GM21576 (cell line): ENCODE measurements around the gene LHX1.

Experiments used
- ATAC-seq: cut with Tn5 transposase; IDR thresholded peaks from one replicate; pipeline ENCODE4 v1.9.1; 2021; ENCODE audit warnings: mild to moderate bottlenecking, moderate library complexity; ENCODE audit not compliant: unreplicated experiment

Gene LHX1

GRCh38 chr17:36937959-36938565 is 787 bp downstream of the LHX1 start:
- ATAC-seq, result no peak

- no peak for ATAC-seq
Measured at GRCh38 chr17:36938566-36939051, 1.3 kb downstream of the LHX1 start.

- ATAC-seq, result no peak
Measured at GRCh38 chr17:36939052-36939801, 2.0 kb downstream of the LHX1 start.

- ATAC-seq, result no peak
Measured at GRCh38 chr17:36939802-36940312, 2.6 kb downstream of the LHX1 start.

- no peak for ATAC-seq
Measured at GRCh38 chr17:36940313-36941264, 3.3 kb downstream of the LHX1 start.

GRCh38 chr17:36941265-36942010 is 4.2 kb downstream of the LHX1 start:
- no peak for ATAC-seq

GRCh38 chr17:36942019-36942599 is 4.8 kb downstream of the LHX1 start:
- ATAC-seq, result no peak

- no peak for ATAC-seq
Measured at GRCh38 chr17:36942631-36943125, 5.4 kb downstream of the LHX1 start.

GRCh38 chr17:36943250-36944191 is 6.2 kb downstream of the LHX1 start:
- ATAC-seq, result no peak

- no peak for ATAC-seq
Measured at GRCh38 chr17:36944553-36944952, 7.3 kb downstream of the LHX1 start.

- no peak for ATAC-seq
Measured at GRCh38 chr17:36945140-36945539, 7.9 kb downstream of the LHX1 start.

- ATAC-seq, result no peak
Measured at GRCh38 chr17:36945959-36946725, 8.9 kb downstream of the LHX1 start.

GRCh38 chr17:36946726-36947091 is 9.4 kb downstream of the LHX1 start:
- ATAC-seq, result no peak

- ATAC-seq, result no peak
Measured at GRCh38 chr17:36947922-36948716, 10.8 kb downstream of the LHX1 start.

GRCh38 chr17:36948717-36949460 is 11.6 kb downstream of the LHX1 start, which contains the start of gene AATF:
AATF (plus strand) TSS chr17:36948954; CDS start chr17:36949126, 172 bp downstream.
- ATAC-seq, result peak; percentile 88

- peak; percentile 19 for ATAC-seq
Measured at GRCh38 chr17:36949461-36949927, 12.2 kb downstream of the LHX1 start.
